BJ (cell line): ENCODE data around the gene GPR141. TPM values are rescaled to one million over a fixed set of nuclear protein-coding genes. Genes with fewer than 3 reads are reported as not detected.

Experiments used
- CTCF ChIA-PET: fragments of 350-600 bp; formaldehyde crosslinking; extraction: SDS; loops from one replicate; lab custom pipeline; 2021; ENCODE audit warnings: antibody characterized with exemption, inconsistent platforms; lab: Yijun Ruan, JAX
- POLR2A ChIA-PET: fragments of 300-600 bp; sonication (Branson Sonifier 250); formaldehyde crosslinking; extraction: SDS; loops from one replicate; lab custom pipeline; 2021; ENCODE audit warnings: antibody characterized with exemption; lab: Charles Lee
- DNase-seq: peaks from one replicate; pipeline ENCODE4 v3.0.0-alpha.2; 2011; ENCODE audit warnings: low read depth
- H3K27me3 ChIP-seq: 2 replicates; pipeline ENCODE4 v1.6.0; 2011; ENCODE audit warnings: low read length; ENCODE audit not compliant: control insufficient read depth, insufficient read depth
- H3K36me3 ChIP-seq: 2 replicates; pipeline ENCODE4 v1.5.1; 2011; ENCODE audit warnings: low read length; ENCODE audit not compliant: control insufficient read depth, insufficient read depth
- H3K4me3 ChIP-seq: 2 replicates; pipeline ENCODE4 v1.5.1; 2011; ENCODE audit warnings: low read depth, mild to moderate bottlenecking, control low read depth, low read length
- CTCF ChIP-seq: IDR thresholded peaks from 2 replicates; pipeline ENCODE4 v1.5.1; 2011; ENCODE audit warnings: low read depth, mild to moderate bottlenecking, control low read depth, inconsistent platforms, low read length, moderate library complexity; ENCODE audit not compliant: insufficient read depth
- polyA plus RNA-seq: library from polyadenylated mRNA; depleted of rRNA; stranded (reverse); fragments of >200 nt; gene quantifications from 2 replicates; pipeline ENCODE4 v1.2.3, GENCODE V29; 2011

GPR141 gene
- polyA plus RNA-seq, 1 experiment = not detected

- TF ChIP-seq CTCF = no peak
- Histone ChIP-seq H3K27me3 (no peaks in the 10 kb centered on the region), H3K36me3 (no peaks in the 10 kb centered on the region), H3K4me3 (no peak overlapping the region)
- POLR2A ChIA-PET = no interaction called here
- no peak for DNase-seq
- CTCF ChIA-PET = no interaction called here
Observed at GRCh38 chr7:37686556-37687345, 3.2 kb downstream of the GPR141 start.

DNA sequence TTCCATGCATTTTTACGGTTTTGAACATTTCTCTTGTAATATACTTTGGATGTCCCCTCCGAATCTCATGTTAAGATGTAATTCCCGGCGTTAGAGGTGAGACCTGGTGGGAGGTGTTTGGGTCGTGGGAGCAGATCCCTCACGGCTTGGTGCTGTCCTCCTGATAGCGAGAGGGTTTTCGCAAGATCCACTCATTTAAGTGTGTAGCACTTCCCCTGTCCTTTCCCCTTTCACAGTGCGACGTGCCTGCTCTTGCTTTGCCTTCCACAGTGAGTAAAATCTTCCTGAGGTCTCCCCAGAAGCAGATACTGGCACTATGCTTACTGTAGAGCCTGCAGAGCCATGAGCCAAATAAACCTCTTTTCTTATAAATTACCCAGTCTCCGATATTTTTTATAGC is 6.6 kb downstream of the GPR141 start:
- H3K36me3 ChIP-seq = no peaks in the 10 kb centered on the region
- CTCF ChIA-PET = no interaction called here
- no peak for DNase-seq
- TF ChIP-seq CTCF = no peak
- no peaks in the 10 kb centered on the region for H3K27me3 ChIP-seq
- no peak overlapping the region for H3K4me3 ChIP-seq
- POLR2A ChIA-PET = no interaction called here

DNA sequence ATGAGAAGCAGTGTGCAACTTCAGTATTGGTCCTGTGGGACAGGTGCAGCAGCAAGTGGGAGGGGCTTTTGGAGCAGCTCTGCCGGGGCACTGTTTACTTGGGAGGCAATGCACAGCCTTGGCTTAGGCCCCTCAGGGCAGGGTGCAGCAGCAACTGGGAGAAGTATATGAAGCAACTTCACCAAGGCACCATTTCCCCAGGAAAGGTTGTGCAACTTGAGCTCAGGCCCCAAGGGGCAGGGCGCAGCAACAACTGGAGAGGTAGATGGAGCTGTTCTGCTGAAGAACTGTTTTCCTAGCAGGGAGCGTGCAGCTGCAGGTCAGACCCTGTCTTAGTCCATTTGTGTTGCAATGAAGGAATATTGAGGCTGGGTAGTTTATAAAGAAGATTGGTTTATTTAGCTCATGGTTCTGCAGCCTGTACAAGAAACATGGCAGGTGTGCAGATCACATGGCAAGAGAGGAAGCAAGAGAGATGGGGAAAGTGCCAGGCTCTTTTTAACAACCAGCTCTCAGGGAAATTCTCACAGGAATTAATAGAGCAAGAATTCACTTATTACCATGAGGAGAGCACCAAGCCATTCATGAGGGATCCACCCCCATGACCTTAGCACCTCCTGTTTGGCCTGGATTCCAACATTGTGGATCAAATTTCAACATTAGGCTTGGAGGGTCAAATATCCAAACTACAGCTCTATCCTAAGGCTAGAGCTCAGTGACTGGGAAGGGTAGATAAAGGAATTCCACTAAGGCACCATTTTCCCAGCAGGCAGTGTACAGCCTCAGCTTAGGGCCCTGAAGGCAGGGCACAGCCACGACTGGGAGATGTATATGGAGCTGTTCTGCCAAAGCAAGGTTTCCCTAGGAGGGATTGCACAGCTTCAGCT is 10.9 kb downstream of the GPR141 start:
- DNase-seq = no peak
- ChIA-PET POLR2A (no interaction called here), CTCF (no interaction called here)
- H3K36me3 ChIP-seq = no peaks in the 10 kb centered on the region
- H3K4me3 ChIP-seq = no peak overlapping the region
- H3K27me3 ChIP-seq = no peaks in the 10 kb centered on the region
- TF ChIP-seq CTCF = no peak

- no peak overlapping the region for H3K4me3 ChIP-seq
- TF ChIP-seq CTCF = no peak
- H3K27me3 ChIP-seq = no peaks in the 10 kb centered on the region
- DNase-seq = no peak
- H3K36me3 ChIP-seq = no peaks in the 10 kb centered on the region
- POLR2A ChIA-PET = no interaction called here
- CTCF ChIA-PET = no interaction called here
Observed at GRCh38 chr7:37698276-37698675, 14.7 kb downstream of the GPR141 start.

GRCh38 chr7:37698782-37699181 is 15.2 kb downstream of the GPR141 start:
- POLR2A ChIA-PET = no interaction called here
- CTCF ChIA-PET = no interaction called here
- TF ChIP-seq CTCF = no peak

More at GRCh38 chr7:37698782-37699181, 15.2 kb downstream of the GPR141 start:
- H3K4me3 ChIP-seq = no peak overlapping the region
- H3K36me3 ChIP-seq = no peaks in the 10 kb centered on the region
- H3K27me3 ChIP-seq = no peaks in the 10 kb centered on the region
- no peak for DNase-seq
